Lower leg skin (tissue), 3 donors: ENCODE data around the gene BET1.

Experiments
- CTCF ChIP-seq, 3 donors: fragments of 450-650 bp; IDR thresholded peaks; one replicate each; pipeline ENCODE4 v1.5.1; 2016; ENCODE audit warnings: antibody characterized with exemption in 3 of 3, mild to moderate bottlenecking in 3 of 3, moderate library complexity in 2 of 3
- POLR2A ChIP-seq, 2 donors: fragments of 450-650 bp; IDR thresholded peaks; one replicate each; pipeline ENCODE4 v1.6.1; 2016 to 2017; ENCODE audit warnings: antibody characterized with exemption in 2 of 2, mild to moderate bottlenecking in 1 of 2, moderate library complexity in 1 of 2

GRCh38 chr7:94001396-94001795 is 2.8 kb downstream of the BET1 start:
- TF ChIP-seq CTCF (IDR thresholded peaks at IDR 0.05) = no peak
- no peak for TF ChIP-seq POLR2A (IDR thresholded peaks at IDR 0.05)
